CD14-positive monocyte (primary cell): Measurements from ENCODE around the gene HORMAD2. TPM values are rescaled to one million over a fixed set of nuclear protein-coding genes. Genes with fewer than 3 reads are reported as not detected.

Source experiments
- DNase-seq, 3 donors: peaks; one replicate each; pipeline ENCODE4 v3.0.0-alpha.2; 2011 to 2022
- H2AFZ ChIP-seq: 2 replicates; pipeline ENCODE4 v1.6.0; 2012; ENCODE audit warnings: mild to moderate bottlenecking, low read depth, low read length, inconsistent platforms; ENCODE audit not compliant: insufficient read depth, poor library complexity, severe bottlenecking
- H3K27ac ChIP-seq, 2 donors: 1 replicate in 1 of 2; 2 replicates in 1 of 2; pipeline ENCODE4 v1.5.1; 2012 to 2013; ENCODE audit warnings: low read length in 2 of 2, control low read depth in 1 of 2, inconsistent platforms in 1 of 2, low read depth in 1 of 2, mild to moderate bottlenecking in 1 of 2
- H3K27me3 ChIP-seq, 2 donors: one replicate each; pipeline versions ENCODE4 v1.6.0 to v1.6.1; 2011 to 2013; ENCODE audit warnings: low read length in 2 of 2; ENCODE audit not compliant: control insufficient read depth in 2 of 2, insufficient read depth in 2 of 2
- H3K36me3 ChIP-seq, 2 donors: replicated peaks in 1 of 2; 1 replicate in 1 of 2; 2 replicates in 1 of 2; pipeline versions ENCODE4 v1.5.1 to v1.6.1; 2012 to 2013; ENCODE audit warnings: low read length in 2 of 2, control low read depth in 1 of 2, inconsistent platforms in 1 of 2, mild to moderate bottlenecking in 1 of 2; ENCODE audit not compliant: insufficient read depth in 2 of 2, control insufficient read depth in 1 of 2
- H3K4me1 ChIP-seq, 2 donors: 1 replicate in 1 of 2; 2 replicates in 1 of 2; pipeline versions ENCODE4 v1.5.1 to v1.6.1; 2012 to 2013; ENCODE audit warnings: low read length in 2 of 2, control low read depth in 1 of 2, inconsistent platforms in 1 of 2, mild to moderate bottlenecking in 1 of 2, moderate library complexity in 1 of 2; ENCODE audit not compliant: insufficient read depth in 2 of 2, control insufficient read depth in 1 of 2
- H3K4me2 ChIP-seq: replicated peaks from 2 replicates; pipeline ENCODE3; 2012; ENCODE audit warnings: low read length, moderate library complexity, mild to moderate bottlenecking; ENCODE audit not compliant: poor library complexity, severe bottlenecking; ENCODE audit errors: extremely low read depth
- H3K4me3 ChIP-seq, 3 experiments: fragments of 200-600 bp in 1 of 3; sonication (generic) in 1 of 3; replicated peaks in 1 of 3; 1 replicate in 2 of 3; 2 replicates in 1 of 3; pipeline ENCODE4 v1.5.1; 2011 to 2013; ENCODE audit warnings: low read length in 3 of 3, mild to moderate bottlenecking in 3 of 3, control low read depth in 2 of 3, low read depth in 2 of 3, inconsistent platforms in 1 of 3, moderate library complexity in 1 of 3
- H3K79me2 ChIP-seq: 2 replicates; pipeline ENCODE4 v1.6.0; 2012; ENCODE audit warnings: mild to moderate bottlenecking, control low read depth, inconsistent platforms, low read length, moderate library complexity; ENCODE audit not compliant: insufficient read depth
- H3K9ac ChIP-seq: 2 replicates; pipeline ENCODE4 v1.6.0; 2017; ENCODE audit warnings: low read length, mild to moderate bottlenecking; ENCODE audit not compliant: insufficient read depth, poor library complexity, severe bottlenecking
- H3K9me3 ChIP-seq, 2 donors: replicated peaks in 1 of 2; 1 replicate in 1 of 2; 2 replicates in 1 of 2; pipeline versions ENCODE4 v1.5.1 to v1.6.1; 2012 to 2013; ENCODE audit warnings: low read length in 2 of 2, control low read depth in 1 of 2; ENCODE audit not compliant: control insufficient read depth in 1 of 2, insufficient read depth in 1 of 2
- H4K20me1 ChIP-seq: 2 replicates; pipeline ENCODE4 v1.6.0; 2012; ENCODE audit warnings: mild to moderate bottlenecking, low read length, control low read depth, moderate library complexity; ENCODE audit not compliant: insufficient read depth
- H3K27ac Mint-ChIP-seq, 7 donors: one replicate each; pipeline ENCODE4 v1.8.0; 2020; ENCODE audit warnings: mild to moderate bottlenecking in 7 of 7, mixed read lengths in 7 of 7, moderate library complexity in 6 of 7, inconsistent platforms in 2 of 7
- H3K27me3 Mint-ChIP-seq, 3 donors: one replicate each; pipeline ENCODE4 v1.8.0; 2021 to 2022; ENCODE audit warnings: low read depth in 3 of 3, mild to moderate bottlenecking in 3 of 3, mixed read lengths in 3 of 3, moderate library complexity in 3 of 3, inconsistent platforms in 1 of 3
- H3K36me3 Mint-ChIP-seq, 2 donors: one replicate each; pipeline ENCODE4 v1.8.0; 2020; ENCODE audit warnings: mixed read lengths in 2 of 2, inconsistent platforms in 1 of 2, mild to moderate bottlenecking in 1 of 2
- H3K4me1 Mint-ChIP-seq: one replicate; pipeline ENCODE4 v1.8.0; 2020; ENCODE audit warnings: mild to moderate bottlenecking, mixed read lengths
- H3K4me3 Mint-ChIP-seq, 2 donors: one replicate each; pipeline ENCODE4 v1.8.0; 2020; ENCODE audit warnings: mild to moderate bottlenecking in 2 of 2, mixed read lengths in 2 of 2, moderate library complexity in 1 of 2
- H3K9me3 Mint-ChIP-seq, 7 donors: one replicate each; pipeline ENCODE4 v1.8.0; 2020 to 2022; ENCODE audit warnings: mixed read lengths in 7 of 7, mild to moderate bottlenecking in 6 of 7, moderate library complexity in 6 of 7, inconsistent platforms in 2 of 7
- WGBS: methylation state at CpG from one replicate; pipeline ENCODE4 v1.1.5; 2013; ENCODE audit warnings: missing lambda C conversion rate; ENCODE audit not compliant: insufficient coverage; 5-methylcytosine and 5-hydroxymethylcytosine counted together
- intact Hi-C, 2 donors: fragments of 100-400 bp; cut with micrococcal nuclease; formaldehyde crosslinking; loops; one replicate each; pipeline versions ENCODE4 v1.15.0 to v1.15.1; 2023
- polyA plus RNA-seq, 3 donors: library from polyadenylated mRNA; depleted of rRNA in 1 of 3; unstranded in 2 of 3; stranded (reverse) in 1 of 3; fragments of 300-500 nt in 2 of 3; fragments of >200 nt in 1 of 3; fragmentation: Illumina TruSeq in 2 of 3; gene quantifications; 1 replicate in 2 of 3; 2 replicates in 1 of 3; pipeline ENCODE4 v1.2.3, GENCODE V29; 2012 to 2021
- TF ChIP-seq, protein P1 (sequence below): fragments of 200-600 bp; IDR thresholded peaks from one replicate; pipeline ENCODE4 v1.8.0; 2022; ENCODE audit warnings: antibody characterized with exemption, mild to moderate bottlenecking

The HORMAD2 gene
- polyA plus RNA-seq, 3 donors, result not detected

DNA sequence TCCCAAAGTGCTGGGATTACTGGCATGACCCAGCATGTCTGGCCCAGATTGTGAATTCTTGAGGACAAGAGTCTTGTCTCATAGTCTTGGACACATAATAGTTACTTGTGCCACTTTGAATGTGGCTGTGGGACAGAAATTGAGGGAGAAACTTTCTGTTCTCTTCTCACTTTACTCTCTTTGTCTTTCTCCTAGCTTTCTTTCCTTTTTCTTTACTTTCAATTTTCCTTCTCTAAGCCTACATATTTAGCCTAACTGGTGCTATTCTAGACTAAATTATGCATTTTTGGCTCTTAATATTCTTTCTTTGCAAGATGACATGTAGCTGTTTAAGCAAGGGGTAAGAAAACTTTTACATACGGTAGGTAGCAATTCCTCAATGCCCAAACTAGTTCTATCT is 33.2 kb downstream of the HORMAD2 start:
- no peaks in the 10 kb centered on the region for H3K4me1 ChIP-seq
- Mint-ChIP-seq H3K27ac (no peak overlapping the region), H3K4me3 (no peak overlapping the region), H3K27me3 (peaks cover 0 to 8% (median 1%) of the 10 kb centered on the region in 3 donors), H3K36me3 (no peaks in the 10 kb centered on the region), H3K4me1 (peaks cover 3% of the 10 kb centered on the region), H3K9me3 (no peaks in the 10 kb centered on the region)
- no peak overlapping the region for H2AFZ ChIP-seq
- H3K27ac ChIP-seq, result no peak overlapping the region
- no peaks in the 10 kb centered on the region for H3K9me3 ChIP-seq
- no peaks in the 10 kb centered on the region for H3K36me3 ChIP-seq
- H3K79me2 ChIP-seq, result no peaks in the 10 kb centered on the region
- no peak overlapping the region for H3K4me3 ChIP-seq
- DNase-seq, result no peak
- WGBS, result no CpG with 5 or more reads among the region's 1 CpG
- intact Hi-C loops, result loop anchor here in 1 of 2 donors (5.0 kb wide), 1 partner anchor 69 kb away; no protein-coding TSS in a partner anchor
- no peak overlapping the region for H3K9ac ChIP-seq
- H3K4me2 ChIP-seq, result no peak overlapping the region
- H3K27me3 ChIP-seq, result no peaks in the 10 kb centered on the region
- TF ChIP-seq, protein P1, sequence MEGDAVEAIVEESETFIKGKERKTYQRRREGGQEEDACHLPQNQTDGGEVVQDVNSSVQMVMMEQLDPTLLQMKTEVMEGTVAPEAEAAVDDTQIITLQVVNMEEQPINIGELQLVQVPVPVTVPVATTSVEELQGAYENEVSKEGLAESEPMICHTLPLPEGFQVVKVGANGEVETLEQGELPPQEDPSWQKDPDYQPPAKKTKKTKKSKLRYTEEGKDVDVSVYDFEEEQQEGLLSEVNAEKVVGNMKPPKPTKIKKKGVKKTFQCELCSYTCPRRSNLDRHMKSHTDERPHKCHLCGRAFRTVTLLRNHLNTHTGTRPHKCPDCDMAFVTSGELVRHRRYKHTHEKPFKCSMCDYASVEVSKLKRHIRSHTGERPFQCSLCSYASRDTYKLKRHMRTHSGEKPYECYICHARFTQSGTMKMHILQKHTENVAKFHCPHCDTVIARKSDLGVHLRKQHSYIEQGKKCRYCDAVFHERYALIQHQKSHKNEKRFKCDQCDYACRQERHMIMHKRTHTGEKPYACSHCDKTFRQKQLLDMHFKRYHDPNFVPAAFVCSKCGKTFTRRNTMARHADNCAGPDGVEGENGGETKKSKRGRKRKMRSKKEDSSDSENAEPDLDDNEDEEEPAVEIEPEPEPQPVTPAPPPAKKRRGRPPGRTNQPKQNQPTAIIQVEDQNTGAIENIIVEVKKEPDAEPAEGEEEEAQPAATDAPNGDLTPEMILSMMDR, result no peak
- H4K20me1 ChIP-seq, result no peaks in the 10 kb centered on the region

GRCh38 chr22:30114361-30114760 is 34.1 kb downstream of the HORMAD2 start:
- Mint-ChIP-seq H3K36me3 (no peaks in the 10 kb centered on the region), H3K27ac (no peak overlapping the region), H3K4me3 (no peak overlapping the region), H3K9me3 (no peaks in the 10 kb centered on the region), H3K27me3 (peaks cover 0 to 8% (median 1%) of the 10 kb centered on the region in 3 donors), H3K4me1 (peaks cover 3% of the 10 kb centered on the region)
- no peak overlapping the region for H3K9ac ChIP-seq
- H3K4me3 ChIP-seq, result no peak overlapping the region
- intact Hi-C loops, result loop anchor here in 1 of 2 donors (5.0 kb wide), 1 partner anchor 68 kb away; no protein-coding TSS in a partner anchor
- H4K20me1 ChIP-seq, result no peaks in the 10 kb centered on the region
- no peaks in the 10 kb centered on the region for H3K36me3 ChIP-seq
- no peak overlapping the region for H3K4me2 ChIP-seq
- H3K27ac ChIP-seq, result no peak overlapping the region
- no peaks in the 10 kb centered on the region for H3K79me2 ChIP-seq
- no peak for DNase-seq
- TF ChIP-seq, protein P1, result no peak
- no peaks in the 10 kb centered on the region for H3K4me1 ChIP-seq
- no peaks in the 10 kb centered on the region for H3K9me3 ChIP-seq
- H2AFZ ChIP-seq, result no peak overlapping the region
- H3K27me3 ChIP-seq, result no peaks in the 10 kb centered on the region
- WGBS, result no CpG with 5 or more reads among the region's 1 CpG
